Natural killer cell (primary cell): ENCODE data around the gene TP53BP2. TPM values are rescaled to one million over a fixed set of nuclear protein-coding genes. Genes with fewer than 3 reads are reported as not detected.

Source experiments
- ATAC-seq, 3 donors: fragments of 150-1000 bp in 2 of 3; fragments of 200-7000 bp in 1 of 3; cut with Tn5 transposase; 1 replicate in 1 of 3; 2 replicates in 2 of 3; pipeline ENCODE4 v1.10.0; 2021; ENCODE audit warnings: mild to moderate bottlenecking in 2 of 3, moderate library complexity in 2 of 3
- DNase-seq, 2 donors: peaks; one replicate each; pipeline versions ENCODE4 v3.0.0 to v3.0.0-alpha.2; 2013 to 2021; ENCODE audit warnings: mixed read lengths in 1 of 2
- H3K27ac ChIP-seq: one replicate; pipeline ENCODE4 v1.5.1; 2013; ENCODE audit warnings: mild to moderate bottlenecking, low read length
- H3K27me3 ChIP-seq: one replicate; pipeline ENCODE4 v1.6.1; 2013; ENCODE audit warnings: low read length; ENCODE audit not compliant: control insufficient read depth, insufficient read depth
- H3K36me3 ChIP-seq: one replicate; pipeline ENCODE4 v1.6.1; 2013; ENCODE audit warnings: low read length; ENCODE audit not compliant: control insufficient read depth, insufficient read depth
- H3K4me1 ChIP-seq: one replicate; pipeline ENCODE4 v1.6.1; 2013; ENCODE audit warnings: low read length; ENCODE audit not compliant: control insufficient read depth, insufficient read depth
- H3K4me3 ChIP-seq: one replicate; pipeline ENCODE4 v1.5.1; 2013; ENCODE audit warnings: low read length
- H3K9me3 ChIP-seq: one replicate; pipeline ENCODE4 v1.6.1; 2013; ENCODE audit warnings: low read length; ENCODE audit not compliant: control insufficient read depth, insufficient read depth
- H3K27ac Mint-ChIP-seq, 2 donors: one replicate each; pipeline ENCODE4 v1.8.0; 2022; ENCODE audit warnings: mild to moderate bottlenecking in 2 of 2, mixed read lengths in 2 of 2, moderate library complexity in 1 of 2
- H3K27me3 Mint-ChIP-seq, 2 donors: one replicate each; pipeline ENCODE4 v1.8.0; 2022; ENCODE audit warnings: low read depth in 2 of 2, mixed read lengths in 2 of 2
- H3K36me3 Mint-ChIP-seq: one replicate; pipeline ENCODE4 v1.8.0; 2022; ENCODE audit warnings: mixed read lengths
- H3K4me1 Mint-ChIP-seq, 2 donors: one replicate each; pipeline ENCODE4 v1.8.0; 2022; ENCODE audit warnings: mixed read lengths in 2 of 2
- H3K4me3 Mint-ChIP-seq: one replicate; pipeline ENCODE4 v1.8.0; 2022; ENCODE audit warnings: mild to moderate bottlenecking, moderate library complexity, mixed read lengths
- H3K9me3 Mint-ChIP-seq, 2 donors: one replicate each; pipeline ENCODE4 v1.8.0; 2022; ENCODE audit warnings: mixed read lengths in 2 of 2
- CTCF ChIP-seq: fragments of 200-600 bp; IDR thresholded peaks from one replicate; pipeline ENCODE4 v1.8.0; 2022; ENCODE audit warnings: antibody characterized with exemption
- WGBS: methylation state at CpG from one replicate; pipeline ENCODE4 v1.1.7; 2013; ENCODE audit warnings: missing lambda C conversion rate; ENCODE audit not compliant: insufficient coverage; 5-methylcytosine and 5-hydroxymethylcytosine counted together
- intact Hi-C: fragments of 100-400 bp; cut with micrococcal nuclease; formaldehyde crosslinking; loops from one replicate; pipeline ENCODE4 v1.14.2; 2022
- total RNA-seq, 4 donors: library from RNA; stranded (reverse); fragments of 120-200 nt in 1 of 4; gene quantifications; one replicate each; pipeline versions ENCODE4 v1.2.3 to v1.2.4, GENCODE V29; 2013 to 2022

The TP53BP2 gene
- total RNA-seq, 3 donors from 2014 or later (not counting 1 experiment from before 2014, with no cell fraction given): 69.7 to 93.7 (median 78.8) TPM

- no peak for TF ChIP-seq CTCF
- no peak overlapping the region for H3K4me3 ChIP-seq
- intact Hi-C loops: no loop called here
- Mint-ChIP-seq H3K27me3 (no peaks in the 10 kb centered on the region), H3K4me3 (no peak overlapping the region), H3K27ac (no peak overlapping the region), H3K4me1 (peaks cover 25 to 39% of the 10 kb centered on the region in 2 donors), H3K9me3 (no peaks in the 10 kb centered on the region), H3K36me3 (no peaks in the 10 kb centered on the region)
- DNase-seq (no peak), ATAC-seq (no peak)
- H3K9me3 ChIP-seq: no peaks in the 10 kb centered on the region
- H3K27me3 ChIP-seq: no peaks in the 10 kb centered on the region
- 80% methylated on average over 1 of the region's 1 CpG for WGBS
- H3K27ac ChIP-seq: no peak overlapping the region
- peaks cover 17% of the 10 kb centered on the region for H3K4me1 ChIP-seq
- H3K36me3 ChIP-seq: no peaks in the 10 kb centered on the region
Observed at GRCh38 chr1:223836586-223836985, 9.2 kb downstream of the TP53BP2 start.

DNA sequence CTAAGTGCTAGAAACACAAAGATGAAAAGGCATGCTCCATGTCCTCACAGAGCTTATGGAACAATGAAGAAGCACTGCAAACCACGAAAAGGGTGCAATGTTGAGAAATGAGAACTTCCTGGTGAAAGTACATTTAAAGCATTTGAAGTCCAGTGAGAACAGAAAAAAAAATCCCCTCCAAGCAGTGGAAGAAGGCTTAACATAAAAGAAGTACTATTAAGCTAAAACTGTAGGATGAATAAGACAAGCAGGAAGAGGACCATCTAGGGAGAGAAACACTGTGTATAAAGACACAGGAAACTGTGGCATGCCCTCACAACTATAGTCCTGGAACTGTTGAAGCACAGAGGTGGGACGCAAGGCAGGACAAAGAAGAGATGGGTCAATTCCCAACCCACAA is 10.0 kb downstream of the TP53BP2 start:
- H3K4me3 ChIP-seq: no peak overlapping the region
- ATAC-seq: peak in 2 of 3 donors; percentile 27 to 52
- no peaks in the 10 kb centered on the region for H3K27me3 ChIP-seq
- peaks cover 17% of the 10 kb centered on the region for H3K4me1 ChIP-seq
- no peaks in the 10 kb centered on the region for H3K9me3 Mint-ChIP-seq
- no peaks in the 10 kb centered on the region for H3K36me3 ChIP-seq
- peaks cover 25 to 39% of the 10 kb centered on the region in 2 donors for H3K4me1 Mint-ChIP-seq
- WGBS: 12% methylated on average over 2 of the region's 2 CpGs
- no peaks in the 10 kb centered on the region for H3K9me3 ChIP-seq
- no peaks in the 10 kb centered on the region for H3K27me3 Mint-ChIP-seq
- H3K36me3 Mint-ChIP-seq: no peaks in the 10 kb centered on the region
- no peak overlapping the region for H3K27ac Mint-ChIP-seq
- H3K27ac ChIP-seq: no peak overlapping the region
- TF ChIP-seq CTCF: no peak
- intact Hi-C loops: no loop called here
- no peak overlapping the region for H3K4me3 Mint-ChIP-seq
- peak in 1 of 2 donors; percentile 31 for DNase-seq

DNA sequence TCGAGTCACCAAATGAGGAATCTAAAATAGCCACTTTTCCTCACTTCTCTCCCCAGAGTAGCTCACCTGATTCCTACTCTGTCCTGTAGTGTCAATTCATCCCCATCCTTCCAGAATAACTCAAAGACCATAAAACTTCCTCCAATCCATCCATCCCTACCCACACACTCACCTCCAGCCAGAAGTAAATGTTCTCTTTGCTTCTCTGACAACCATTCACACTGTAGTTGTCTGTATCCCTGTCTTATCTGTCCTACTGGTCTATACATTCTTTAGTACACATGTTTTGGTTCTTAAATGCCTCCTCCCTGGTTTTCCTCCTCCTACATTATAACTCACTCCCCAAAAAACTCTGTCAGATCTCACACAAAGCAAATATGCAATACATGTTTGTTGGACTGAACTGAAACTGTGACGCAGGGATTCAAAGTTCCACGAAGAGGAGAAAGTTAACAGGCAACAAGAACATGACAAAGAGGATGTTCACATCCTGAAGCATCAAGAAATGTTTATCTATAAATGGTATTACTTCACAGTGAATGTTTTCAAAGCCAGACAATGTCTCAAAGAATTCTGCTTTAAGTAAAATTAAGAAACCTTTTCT is 11.0 kb downstream of the TP53BP2 start:
- no peaks in the 10 kb centered on the region for H3K36me3 ChIP-seq
- DNase-seq (peak in 1 of 2 donors; percentile 39), ATAC-seq (no peak)
- 63% methylated on average over 3 of the region's 3 CpGs for WGBS
- no peak for TF ChIP-seq CTCF
- no peaks in the 10 kb centered on the region for H3K27me3 Mint-ChIP-seq
- H3K4me1 ChIP-seq: peaks cover 17% of the 10 kb centered on the region
- no peaks in the 10 kb centered on the region for H3K9me3 Mint-ChIP-seq
- H3K36me3 Mint-ChIP-seq: no peaks in the 10 kb centered on the region
- H3K9me3 ChIP-seq: no peaks in the 10 kb centered on the region
- H3K4me1 Mint-ChIP-seq: peaks cover 20 to 36% of the 10 kb centered on the region in 2 donors
- no peaks in the 10 kb centered on the region for H3K27me3 ChIP-seq
- intact Hi-C loops: no loop called here
- H3K4me3 ChIP-seq: no peak overlapping the region
- no peak overlapping the region for H3K27ac Mint-ChIP-seq
- H3K27ac ChIP-seq: no peak overlapping the region
- H3K4me3 Mint-ChIP-seq: no peak overlapping the region

DNA sequence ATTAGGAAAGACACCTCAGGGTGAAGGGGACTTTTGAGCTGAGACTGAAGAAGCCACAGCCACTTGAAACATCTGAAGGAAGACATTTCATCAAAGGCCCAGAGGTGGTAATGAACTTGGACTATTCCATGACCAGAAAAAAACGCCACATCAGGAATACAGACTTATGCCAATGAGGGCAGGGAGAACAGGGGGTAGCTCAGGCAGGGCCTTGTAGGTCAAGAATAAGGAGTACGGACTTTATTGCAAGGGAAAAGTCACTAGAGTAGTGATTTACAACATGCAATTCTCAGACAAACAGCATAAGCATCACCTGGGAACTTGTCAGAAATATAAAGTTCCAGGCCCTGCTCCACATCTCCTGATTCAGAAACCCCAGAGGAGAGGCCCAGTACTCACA is 11.8 kb downstream of the TP53BP2 start:
- TF ChIP-seq CTCF: no peak
- H3K4me3 Mint-ChIP-seq: no peak overlapping the region
- no peak for ATAC-seq
- H3K9me3 ChIP-seq: no peaks in the 10 kb centered on the region
- no peak overlapping the region for H3K27ac ChIP-seq
- H3K4me3 ChIP-seq: no peak overlapping the region
- peaks cover 23 to 39% of the 10 kb centered on the region in 2 donors for H3K4me1 Mint-ChIP-seq
- 57% methylated on average over 2 of the region's 2 CpGs for WGBS
- no peaks in the 10 kb centered on the region for H3K27me3 Mint-ChIP-seq
- peaks cover 17% of the 10 kb centered on the region for H3K4me1 ChIP-seq
- no peak for DNase-seq
- intact Hi-C loops: no loop called here
- no peaks in the 10 kb centered on the region for H3K27me3 ChIP-seq
- H3K36me3 ChIP-seq: no peaks in the 10 kb centered on the region
- H3K36me3 Mint-ChIP-seq: no peaks in the 10 kb centered on the region
- H3K9me3 Mint-ChIP-seq: no peaks in the 10 kb centered on the region
- no peak overlapping the region for H3K27ac Mint-ChIP-seq
